Measurements from ENCODE around the gene PLS1.
A peak's percentile ranks its signal among the peaks of the same experiment; 100 is the strongest.
"Not testable (repeated sequence)": the region's sequence is repeated elsewhere in the genome, so short reads cannot be mapped to it uniquely, and the experiment has no call there.

PLS1 gene

GRCh38 chr3:142595951-142596725, at the start of gene PLS1:
PLS1 (plus strand) TSS chr3:142596393; CDS start chr3:142664238, 67,845 bp downstream.
- DNase-seq (ENCODE audit: low spot score): peak; percentile 89

- DNase-seq (ENCODE audit: low spot score): no peak
These were observed 46.2 kb upstream of the PLS1 start for GRCh38 chr3:142549986-142550385.

GRCh38 chr3:142552579-142552978, 43.6 kb upstream of the PLS1 start:
- DNase-seq (ENCODE audit: low spot score): not testable (repeated sequence)

GRCh38 chr3:142553741-142554140, 42.5 kb upstream of the PLS1 start:
- no peak for DNase-seq (ENCODE audit: low spot score)

- no peak for DNase-seq (ENCODE audit: low spot score)
These were observed 36.1 kb upstream of the PLS1 start for GRCh38 chr3:142560118-142560517.

GRCh38 chr3:142563496-142563997, 32.6 kb upstream of the PLS1 start:
- DNase-seq (ENCODE audit: low spot score): no peak

GRCh38 chr3:142566096-142566495, 30.1 kb upstream of the PLS1 start:
- no peak for DNase-seq (ENCODE audit: low spot score)

GRCh38 chr3:142568393-142569017, 27.7 kb upstream of the PLS1 start:
- DNase-seq (ENCODE audit: low spot score): no peak

GRCh38 chr3:142569422-142569821, 26.8 kb upstream of the PLS1 start:
- not testable (repeated sequence) for DNase-seq (ENCODE audit: low spot score)

GRCh38 chr3:142574223-142574622, 22.0 kb upstream of the PLS1 start:
- not testable (repeated sequence) for DNase-seq (ENCODE audit: low spot score)

- no peak for DNase-seq (ENCODE audit: low spot score)
These were observed 21.5 kb upstream of the PLS1 start for GRCh38 chr3:142574665-142575064.

- no peak for DNase-seq (ENCODE audit: low spot score)
These were observed 19.4 kb upstream of the PLS1 start for GRCh38 chr3:142576792-142577191.

- peak; percentile 5 for DNase-seq (ENCODE audit: low spot score)
These were observed 18.4 kb upstream of the PLS1 start for GRCh38 chr3:142577696-142578328.

GRCh38 chr3:142578329-142579223, 17.6 kb upstream of the PLS1 start, which contains the start of gene ATR:
ATR (minus strand) TSS chr3:142578733; CDS start chr3:142578704, 29 bp downstream.
- DNase-seq (ENCODE audit: low spot score): peak; percentile 95

- no peak for DNase-seq (ENCODE audit: low spot score)
These were observed 16.2 kb upstream of the PLS1 start for GRCh38 chr3:142580061-142580423.

- DNase-seq (ENCODE audit: low spot score): not testable (repeated sequence)
These were observed 15.1 kb upstream of the PLS1 start for GRCh38 chr3:142581070-142581469.

GRCh38 chr3:142586803-142587406, 9.3 kb upstream of the PLS1 start:
- DNase-seq (ENCODE audit: low spot score): peak; percentile 44

GRCh38 chr3:142588703-142589102, 7.5 kb upstream of the PLS1 start:
- DNase-seq (ENCODE audit: low spot score): no peak

- DNase-seq (ENCODE audit: low spot score): not testable (repeated sequence)
These were observed 3.9 kb upstream of the PLS1 start for GRCh38 chr3:142592268-142592667.

GRCh38 chr3:142595141-142595540, 1.1 kb upstream of the PLS1 start:
- no peak for DNase-seq (ENCODE audit: low spot score)

GRCh38 chr3:142595581-142595950, 627 bp upstream of the PLS1 start:
- no peak for DNase-seq (ENCODE audit: low spot score)
